H1 (cell line): ENCODE results near the gene CFAP58. TPM values are rescaled to one million over a fixed set of nuclear protein-coding genes. Genes with fewer than 3 reads are reported as not detected.

ENCODE experiments used
- CTCF ChIA-PET: fragments of 300-600 bp; sonication (Branson Sonifier 250); formaldehyde crosslinking; loops from one replicate; lab custom pipeline; 2021; ENCODE audit not compliant: partially characterized antibody; lab: Charles Lee
- POLR2A ChIA-PET: fragments of 300-600 bp; sonication (Branson Sonifier 250); formaldehyde crosslinking; loops from one replicate; lab custom pipeline; 2021; ENCODE audit warnings: inconsistent platforms; ENCODE audit not compliant: partially characterized antibody; lab: Charles Lee
- DNase-seq, 2 experiments: peaks; one replicate each; pipeline versions ENCODE4 v3.0.0 to v3.0.0-alpha.2; 2010 to 2022; ENCODE audit warnings: low spot score in 2 of 2, low read depth in 1 of 2, mixed read lengths in 1 of 2
- FAIRE-seq: peaks from 2 replicates; lab custom pipeline; 2011; peaks lifted over from hg19 to GRCh38; lab: Jason Lieb, UNC
- H2AFZ ChIP-seq: 2 replicates; pipeline ENCODE4 v1.8.1; 2012; ENCODE audit warnings: low read length, inconsistent platforms
- H2AK5ac ChIP-seq: 2 replicates; pipeline ENCODE4 v1.6.1; 2013; ENCODE audit warnings: low read depth, low read length
- H2BK120ac ChIP-seq: replicated peaks from 2 replicates; pipeline ENCODE3; 2013; ENCODE audit warnings: low read depth, low read length, inconsistent platforms
- H2BK12ac ChIP-seq: 2 replicates; pipeline ENCODE4 v1.6.1; 2013; ENCODE audit warnings: low read depth, low read length
- H2BK15ac ChIP-seq: 2 replicates; pipeline ENCODE4 v1.6.1; 2013; ENCODE audit warnings: low read length
- H2BK20ac ChIP-seq: 2 replicates; pipeline ENCODE4 v1.6.1; 2013; ENCODE audit warnings: low read length
- H2BK5ac ChIP-seq: 2 replicates; pipeline ENCODE4 v1.6.1; 2013; ENCODE audit warnings: low read depth, low read length
- H3K14ac ChIP-seq: 2 replicates; pipeline ENCODE4 v1.6.1; 2013; ENCODE audit warnings: inconsistent platforms; ENCODE audit not compliant: insufficient read length
- H3K18ac ChIP-seq: 2 replicates; pipeline ENCODE4 v1.6.1; 2013; ENCODE audit warnings: low read length; ENCODE audit errors: extremely low read depth
- H3K23ac ChIP-seq: 2 replicates; pipeline ENCODE4 v1.6.1; 2013; ENCODE audit warnings: inconsistent platforms; ENCODE audit not compliant: insufficient read length
- H3K23me2 ChIP-seq: 2 replicates; pipeline ENCODE4 v1.6.1; 2013; ENCODE audit warnings: low read depth, low read length
- H3K27ac ChIP-seq: 2 replicates; pipeline ENCODE4 v1.6.1; 2011; ENCODE audit warnings: low read depth, low read length, inconsistent platforms
- H3K27me3 ChIP-seq, 4 experiments: replicated peaks in 1 of 4; 1 replicate in 1 of 4; 2 replicates in 3 of 4; pipeline versions ENCODE4 v1.6.1 to v1.8.1; 2011 to 2013; ENCODE audit warnings: low read length in 3 of 4, mild to moderate bottlenecking in 3 of 4, inconsistent platforms in 2 of 4, mixed read lengths in 2 of 4, moderate library complexity in 1 of 4; ENCODE audit not compliant: control insufficient read depth in 3 of 4, insufficient read depth in 3 of 4; ENCODE audit errors: extremely low read depth in 1 of 4
- H3K36me3 ChIP-seq, 4 experiments: 2 replicates each; pipeline versions ENCODE4 v1.6.1 to v1.8.1; 2011 to 2013; ENCODE audit warnings: mild to moderate bottlenecking in 4 of 4, low read length in 3 of 4, moderate library complexity in 2 of 4, control low read depth in 1 of 4, inconsistent platforms in 1 of 4; ENCODE audit not compliant: insufficient read depth in 4 of 4, control insufficient read depth in 2 of 4
- H3K4ac ChIP-seq: replicated peaks from 2 replicates; pipeline ENCODE3; 2013; ENCODE audit warnings: low read length, low read depth, mixed read lengths, inconsistent platforms; ENCODE audit not compliant: insufficient read length
- H3K4me1 ChIP-seq, 4 experiments: replicated peaks in 1 of 4; 1 replicate in 1 of 4; 2 replicates in 3 of 4; pipeline versions ENCODE4 v1.6.1 to v1.8.1; 2011 to 2013; ENCODE audit warnings: low read length in 3 of 4, inconsistent platforms in 2 of 4, mixed read lengths in 1 of 4; ENCODE audit not compliant: insufficient read depth in 4 of 4, control insufficient read depth in 3 of 4
- H3K4me2 ChIP-seq, 2 experiments: 2 replicates each; pipeline versions ENCODE4 v1.6.1 to v1.8.1; 2011 to 2013; ENCODE audit warnings: low read depth in 2 of 2, low read length in 2 of 2, control low read depth in 1 of 2, inconsistent platforms in 1 of 2, mild to moderate bottlenecking in 1 of 2; ENCODE audit not compliant: insufficient read depth in 1 of 2
- H3K4me3 ChIP-seq, 4 experiments: fragments of 200-600, 300-600 bp in 1 of 4; sonication (generic), shearing (Covaris generic), sonication (Bioruptor Twin) in 1 of 4; 2 replicates each; pipeline versions ENCODE4 v1.5.1 to v1.8.1; 2011 to 2016; ENCODE audit warnings: low read length in 4 of 4, low read depth in 3 of 4, control low read depth in 2 of 4, inconsistent platforms in 2 of 4, mild to moderate bottlenecking in 2 of 4, mixed read lengths in 1 of 4, moderate library complexity in 1 of 4; ENCODE audit not compliant: insufficient read depth in 2 of 4; ENCODE audit errors: extremely low read depth in 1 of 4
- H3K56ac ChIP-seq: replicated peaks from 2 replicates; pipeline ENCODE3; 2013; ENCODE audit warnings: low read depth, mild to moderate bottlenecking, mixed read lengths, low read length, inconsistent platforms; ENCODE audit not compliant: insufficient read length
- H3K79me1 ChIP-seq: 2 replicates; pipeline ENCODE4 v1.6.1; 2013; ENCODE audit warnings: low read depth, low read length, control low read depth
- H3K79me2 ChIP-seq, 2 experiments: 2 replicates each; pipeline versions ENCODE4 v1.6.1 to v1.8.1; 2012 to 2013; ENCODE audit warnings: low read length in 2 of 2, mild to moderate bottlenecking in 2 of 2, inconsistent platforms in 1 of 2; ENCODE audit not compliant: insufficient read depth in 2 of 2, control insufficient read depth in 1 of 2
- H3K9ac ChIP-seq, 4 experiments: replicated peaks in 1 of 4; 1 replicate in 1 of 4; 2 replicates in 3 of 4; pipeline versions ENCODE4 v1.6.1 to v1.8.1; 2011 to 2013; ENCODE audit warnings: low read depth in 3 of 4, low read length in 3 of 4, control low read depth in 2 of 4, mild to moderate bottlenecking in 2 of 4, moderate library complexity in 2 of 4, inconsistent platforms in 1 of 4; ENCODE audit errors: extremely low read depth in 1 of 4
- H3K9me3 ChIP-seq, 2 experiments: 2 replicates each; pipeline versions ENCODE4 v1.6.1 to v1.8.1; 2012 to 2013; ENCODE audit warnings: mild to moderate bottlenecking in 2 of 2, moderate library complexity in 2 of 2, control low read depth in 1 of 2, inconsistent platforms in 1 of 2, low read depth in 1 of 2, low read length in 1 of 2, mixed read lengths in 1 of 2; ENCODE audit not compliant: insufficient read depth in 2 of 2
- H4K20me1 ChIP-seq, 2 experiments: replicated peaks in 1 of 2; 2 replicates each; pipeline versions ENCODE3 to v1.8.1; 2011 to 2013; ENCODE audit warnings: inconsistent platforms in 2 of 2, low read length in 2 of 2, mild to moderate bottlenecking in 1 of 2; ENCODE audit not compliant: insufficient read depth in 2 of 2, control insufficient read depth in 1 of 2
- H4K5ac ChIP-seq: 2 replicates; pipeline ENCODE4 v1.6.1; 2013; ENCODE audit warnings: low read length, low read depth, mixed read lengths, inconsistent platforms; ENCODE audit not compliant: insufficient read length
- H4K8ac ChIP-seq: 2 replicates; pipeline ENCODE4 v1.8.0; 2013; ENCODE audit warnings: mild to moderate bottlenecking, moderate library complexity, low read length, inconsistent platforms; ENCODE audit not compliant: insufficient read depth; ENCODE audit errors: extremely low read depth
- H4K91ac ChIP-seq: replicated peaks from 2 replicates; pipeline ENCODE3; 2013; ENCODE audit warnings: low read length, mixed read lengths, inconsistent platforms; ENCODE audit not compliant: insufficient read length
- ASH2L ChIP-seq: fragments of 200-600, 300-600 bp; sonication (generic); IDR thresholded peaks from one replicate; pipeline ENCODE4 v1.7.1; 2017; ENCODE audit warnings: low read length
- CEBPB ChIP-seq: IDR thresholded peaks from 2 replicates; pipeline ENCODE4 v1.6.1; 2012; ENCODE audit warnings: low read depth, low read length
- EGR1 ChIP-seq: IDR thresholded peaks from 2 replicates; pipeline ENCODE4 v1.6.1; 2011; ENCODE audit warnings: low read depth, low read length, borderline replicate concordance
- GABPA ChIP-seq: IDR thresholded peaks from 2 replicates; pipeline ENCODE4 v1.6.1; 2011; ENCODE audit warnings: mild to moderate bottlenecking, low read length, moderate library complexity, borderline replicate concordance; ENCODE audit not compliant: insufficient read depth
- NRF1 ChIP-seq: IDR thresholded peaks from 2 replicates; pipeline ENCODE4 v1.6.1; 2011; ENCODE audit warnings: mild to moderate bottlenecking, low read depth, low read length, improper control_type of control experiment
- PHF8 ChIP-seq: fragments of 200-600 bp; sonication (generic); conservative IDR thresholded peaks from 2 replicates; pipeline ENCODE4 v1.7.1; 2012; ENCODE audit warnings: low read depth, mild to moderate bottlenecking, inconsistent platforms, low read length, moderate library complexity
- RXRA ChIP-seq: IDR thresholded peaks from 2 replicates; pipeline ENCODE4 v1.6.1; 2011; ENCODE audit warnings: low read depth, mild to moderate bottlenecking, low read length, moderate library complexity; ENCODE audit not compliant: insufficient read depth
- SAP30 ChIP-seq: fragments of 300-600 bp; sonication (generic); IDR thresholded peaks from 2 replicates; pipeline ENCODE4 v1.7.1; 2012; ENCODE audit warnings: low read length, moderate library complexity, mild to moderate bottlenecking, inconsistent platforms; ENCODE audit not compliant: insufficient read depth, insufficient replicate concordance
- SIRT6 ChIP-seq: IDR thresholded peaks from one replicate; pipeline ENCODE4 v1.7.1; 2012; ENCODE audit warnings: low read length, inconsistent platforms
- USF2 ChIP-seq: IDR thresholded peaks from 2 replicates; pipeline ENCODE4 v1.6.1; 2011; ENCODE audit warnings: low read length, improper control_type of control experiment
- WGBS, 2 experiments: shearing (Covaris generic) in 1 of 2; methylation state at CpG; one replicate each; pipeline versions ENCODE4 v1.1.6 to v1.1.7; 2013 to 2015; ENCODE audit warnings: low lambda C conversion rate in 2 of 2, mixed read lengths in 2 of 2, inconsistent platforms in 1 of 2, low coverage in 1 of 2, missing lambda C conversion rate in 1 of 2; ENCODE audit not compliant: insufficient replicate concordance in 2 of 2, insufficient coverage in 1 of 2, insufficient read length in 1 of 2; ENCODE audit errors: extremely low coverage in 1 of 2, missing lambda C conversion rate in 1 of 2; 5-methylcytosine and 5-hydroxymethylcytosine counted together
- polyA plus RNA-seq, 7 experiments: library from polyadenylated mRNA; depleted of rRNA in 3 of 7; stranded (reverse) in 5 of 7; unstranded in 2 of 7; fragments of >200 nt in 5 of 7; fragments of 200-250 nt in 2 of 7; gene quantifications; 1 replicate in 5 of 7; 2 replicates in 1 of 7; 4 replicates in 1 of 7; pipeline versions ENCODE4 v1.2.1 to v1.2.3, GENCODE V29; 2011 to 2013; ENCODE audit warnings: missing spikeins in 2 of 7, mixed read lengths in 2 of 7
- total RNA-seq: library from RNA; stranded (reverse); fragmentation: NEBNext Ultra II Directional; extraction: Animal tissue kit (Norgen Biotek cat#: 25700); gene quantifications from 2 replicates; pipeline ENCODE4 v1.2.1, GENCODE V29; 2021

The CFAP58 gene
- total and polyA plus RNA-seq, 2 of the 8 experiments (the other 6 are each of a cell fraction or from before 2014, with no cell fraction given): 0.32 to 0.71 TPM

- Histone ChIP-seq H3K23ac (no peak overlapping the region), H3K9ac (peak overlapping the region in 3 of 4 experiments; percentile 15 to 56 (median 36); a peak in 6 of 7 replicates), H2AK5ac (peak overlapping the region; percentile 58), H3K27ac (peak overlapping the region; percentile 87), H3K79me1 (peaks cover 36% of the 10 kb centered on the region), H3K56ac (no peak overlapping the region), H3K9me3 (no peaks in the 10 kb centered on the region), H4K20me1 (peaks cover 2 to 4% of the 10 kb centered on the region in 2 experiments), H3K4me2 (peak overlapping the region; percentile 66 to 79), H3K4me1 (peaks cover 48 to 77% (median 59%) of the 10 kb centered on the region in 4 experiments), H4K8ac (peak overlapping the region; percentile 94; the same call in 1 of the 2 replicates), H4K5ac (peak overlapping the region; percentile 64), H3K79me2 (peaks cover 4 to 88% of the 10 kb centered on the region in 2 experiments; a peak in 3 of 4 replicates), H3K36me3 (no peaks in the 10 kb centered on the region), H2BK15ac (peak overlapping the region; percentile 50), H3K4me3 (peak overlapping the region in 3 of 4 experiments; percentile 24 to 44 (median 24); a peak in 4 of 8 replicates), H3K27me3 (no peaks in the 10 kb centered on the region), H3K4ac (peak overlapping the region; percentile 40), H3K18ac (peak overlapping the region; percentile 78), H2BK20ac (peak overlapping the region; percentile 99), H4K91ac (peak overlapping the region; percentile 71), H3K14ac (peak overlapping the region; percentile 8), H2BK120ac (peak overlapping the region; percentile 4), H2BK12ac (peak overlapping the region; percentile 42), H3K23me2 (no peaks in the 10 kb centered on the region), H2BK5ac (peak overlapping the region; percentile 69), H2AFZ (no peak overlapping the region)
- DNase-seq (no peak), FAIRE-seq (no peak)
- ChIA-PET POLR2A (interaction anchor here (0.8 to 4.9 kb wide), 6 partner anchors 11 to 23 kb away, joined by 3 to 37 read pairs (median 3); partner anchors contain the start of gene ITPRIP), CTCF (interaction anchor here (0.7 to 18.5 kb wide), 8 partner anchors 9 to 294 kb away, joined by 3 to 166 read pairs (median 4); partner anchors contain the start of gene CFAP58)
- 49% methylated on average over 20 of the region's 20 CpGs; no CpG with 5 or more reads in 1 of the 2 experiments for WGBS, 2 experiments
- TF ChIP-seq CEBPB: no peak
- TF ChIP-seq SIRT6: no peak
- TF ChIP-seq PHF8: no peak
- no peak for TF ChIP-seq ASH2L
- no peak for TF ChIP-seq USF2
- no peak for TF ChIP-seq GABPA
- TF ChIP-seq RXRA: no peak
- no peak for TF ChIP-seq EGR1
- TF ChIP-seq SAP30: no peak
- TF ChIP-seq NRF1: no peak
Observed at GRCh38 chr10:104327745-104328645, 25.6 kb upstream of the CFAP58 start.
